Measurements from ENCODE around the gene VAV3.

Gene VAV3

DNA sequence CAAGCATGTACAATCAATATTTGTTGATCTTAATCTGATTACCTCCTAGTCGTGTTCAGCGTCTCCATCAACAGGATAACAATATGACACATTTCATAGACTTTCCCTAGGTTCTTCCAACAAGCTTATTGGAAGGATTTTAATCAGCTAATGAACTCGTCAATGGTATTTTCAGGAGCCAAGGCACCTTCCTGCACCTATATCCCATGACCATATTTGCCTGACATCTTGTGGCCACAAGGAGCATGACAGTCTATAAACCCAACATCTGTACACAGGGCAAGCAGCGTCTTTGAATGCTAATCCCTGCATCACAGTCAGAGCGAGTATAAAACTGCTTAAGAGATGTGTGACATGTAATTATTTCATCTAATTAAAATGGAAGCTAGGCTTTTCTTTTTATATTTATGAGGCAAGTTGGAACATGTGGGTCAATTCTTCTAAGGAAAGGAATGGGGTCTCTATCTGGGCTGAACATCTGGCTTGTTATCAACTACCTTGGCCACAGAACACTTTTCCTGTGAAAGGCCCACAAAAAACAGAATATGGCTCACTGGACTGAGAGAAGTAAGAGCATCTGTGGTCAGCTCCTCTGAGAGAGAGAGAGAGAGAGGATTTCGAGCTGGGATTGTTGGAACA lies 435.4 kb downstream of the VAV3 start:
- TF ChIP-seq, protein P1, sequence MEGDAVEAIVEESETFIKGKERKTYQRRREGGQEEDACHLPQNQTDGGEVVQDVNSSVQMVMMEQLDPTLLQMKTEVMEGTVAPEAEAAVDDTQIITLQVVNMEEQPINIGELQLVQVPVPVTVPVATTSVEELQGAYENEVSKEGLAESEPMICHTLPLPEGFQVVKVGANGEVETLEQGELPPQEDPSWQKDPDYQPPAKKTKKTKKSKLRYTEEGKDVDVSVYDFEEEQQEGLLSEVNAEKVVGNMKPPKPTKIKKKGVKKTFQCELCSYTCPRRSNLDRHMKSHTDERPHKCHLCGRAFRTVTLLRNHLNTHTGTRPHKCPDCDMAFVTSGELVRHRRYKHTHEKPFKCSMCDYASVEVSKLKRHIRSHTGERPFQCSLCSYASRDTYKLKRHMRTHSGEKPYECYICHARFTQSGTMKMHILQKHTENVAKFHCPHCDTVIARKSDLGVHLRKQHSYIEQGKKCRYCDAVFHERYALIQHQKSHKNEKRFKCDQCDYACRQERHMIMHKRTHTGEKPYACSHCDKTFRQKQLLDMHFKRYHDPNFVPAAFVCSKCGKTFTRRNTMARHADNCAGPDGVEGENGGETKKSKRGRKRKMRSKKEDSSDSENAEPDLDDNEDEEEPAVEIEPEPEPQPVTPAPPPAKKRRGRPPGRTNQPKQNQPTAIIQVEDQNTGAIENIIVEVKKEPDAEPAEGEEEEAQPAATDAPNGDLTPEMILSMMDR (IDR thresholded peaks at IDR 0.05; ENCODE audit: low read length, missing control alignments): peak; percentile 74
- peak; percentile 51 for DNase-seq (ENCODE audit: low read depth)
- no peak overlapping the region for H3K4me3 ChIP-seq (replicated peaks; ENCODE audit: low read depth, low read length)

DNA sequence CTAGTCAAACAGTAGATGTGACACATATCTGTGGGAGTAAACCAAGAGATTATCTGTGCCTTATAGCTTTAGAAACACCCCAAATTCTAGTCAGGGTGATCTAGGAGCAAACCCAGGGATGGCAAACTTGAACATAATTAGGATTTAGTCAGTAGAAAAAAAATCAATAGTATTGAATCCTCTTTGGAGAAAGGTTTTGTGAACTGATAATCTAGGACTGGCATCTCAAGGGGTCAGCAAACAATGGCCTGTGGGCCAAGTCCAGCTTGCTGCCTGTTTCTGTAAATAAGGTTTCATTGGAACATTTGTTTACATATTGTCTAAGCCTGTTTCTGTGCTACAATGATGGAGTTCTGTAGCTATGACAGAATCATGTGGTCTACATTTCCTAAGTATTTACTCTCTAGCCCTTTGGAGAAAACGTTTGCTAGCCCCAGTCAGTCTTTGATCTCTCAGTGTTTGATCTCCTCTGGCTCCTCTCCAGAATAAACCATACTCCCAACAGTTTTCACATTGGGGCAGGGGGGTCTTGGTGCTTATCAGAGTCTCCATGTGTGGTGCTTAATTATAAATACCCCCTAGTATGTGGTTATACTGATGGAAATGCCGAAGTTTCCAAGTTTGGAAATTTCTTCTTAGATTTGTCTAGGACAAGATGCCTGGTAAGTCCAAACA lies 438.3 kb downstream of the VAV3 start:
- DNase-seq (ENCODE audit: low read depth): no peak
- TF ChIP-seq, protein P1 (IDR thresholded peaks at IDR 0.05; ENCODE audit: low read length, missing control alignments): no peak
- no peak overlapping the region for H3K4me3 ChIP-seq (replicated peaks; ENCODE audit: low read depth, low read length)

DNA sequence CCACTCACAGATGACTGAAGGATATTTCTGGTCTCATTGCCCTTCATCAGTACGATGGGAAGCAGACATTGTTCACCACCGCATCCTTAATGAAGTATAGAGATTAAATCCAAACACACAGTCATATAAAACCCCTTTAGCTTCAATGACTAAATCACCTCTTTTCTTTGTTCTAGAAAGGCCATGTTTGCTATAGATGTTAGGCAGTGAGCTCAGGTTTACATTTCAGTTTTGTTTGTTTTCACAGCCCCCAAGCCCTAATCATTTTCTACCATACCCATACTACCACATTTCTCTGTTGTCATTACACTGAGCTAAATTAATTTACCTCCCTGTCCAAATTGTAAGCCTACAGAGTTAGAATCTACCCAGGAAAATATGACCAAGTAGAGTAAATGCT lies 439.0 kb downstream of the VAV3 start:
- H3K4me3 ChIP-seq (replicated peaks; ENCODE audit: low read depth, low read length): no peak overlapping the region
- no peak for DNase-seq (ENCODE audit: low read depth)
- TF ChIP-seq, protein P1 (IDR thresholded peaks at IDR 0.05; ENCODE audit: low read length, missing control alignments): no peak

DNA sequence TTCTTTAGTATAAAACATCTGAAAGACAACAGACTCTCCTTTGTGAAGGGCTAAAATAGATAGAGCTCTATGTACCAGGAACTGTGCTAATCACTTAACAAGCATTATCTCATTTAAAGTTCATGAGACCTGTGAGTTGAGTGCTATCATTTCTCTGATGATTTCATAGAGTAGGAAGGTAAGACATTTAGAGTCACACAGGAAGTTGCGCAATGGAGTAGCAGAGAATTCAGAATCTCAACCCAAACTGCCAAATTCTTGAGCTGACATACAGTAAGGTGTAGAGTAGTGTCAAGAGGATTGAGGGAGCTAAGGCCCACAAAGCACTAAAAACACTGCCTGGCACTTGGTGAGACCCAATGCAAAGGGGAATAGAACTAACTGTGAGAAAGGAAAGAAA lies 439.8 kb downstream of the VAV3 start:
- H3K4me3 ChIP-seq (replicated peaks; ENCODE audit: low read depth, low read length): no peak overlapping the region
- TF ChIP-seq, protein P1 (IDR thresholded peaks at IDR 0.05; ENCODE audit: low read length, missing control alignments): no peak
- no peak for DNase-seq (ENCODE audit: low read depth)

DNA sequence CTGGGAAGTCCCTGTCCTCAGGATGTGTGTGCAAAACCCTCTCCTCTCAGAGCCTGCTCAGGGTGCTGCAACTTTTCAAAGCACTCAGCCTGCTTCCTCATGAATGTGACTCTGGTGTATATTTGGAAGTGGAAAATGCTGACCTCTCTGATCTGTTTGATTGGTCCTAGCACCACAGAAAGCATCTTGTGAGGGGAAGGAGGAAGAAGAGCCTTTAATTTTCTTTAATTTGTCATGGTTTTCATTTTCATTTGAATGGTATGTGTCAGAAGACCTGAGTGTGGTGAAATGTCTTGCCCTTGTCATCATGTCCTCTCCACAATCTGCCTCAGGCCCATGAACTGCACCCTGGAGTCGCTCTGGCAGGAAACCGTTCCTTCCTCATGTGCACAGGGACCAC lies 440.7 kb downstream of the VAV3 start:
- TF ChIP-seq, protein P1 (IDR thresholded peaks at IDR 0.05; ENCODE audit: low read length, missing control alignments): no peak
- DNase-seq (ENCODE audit: low read depth): no peak
- H3K4me3 ChIP-seq (replicated peaks; ENCODE audit: low read depth, low read length): no peak overlapping the region

DNA sequence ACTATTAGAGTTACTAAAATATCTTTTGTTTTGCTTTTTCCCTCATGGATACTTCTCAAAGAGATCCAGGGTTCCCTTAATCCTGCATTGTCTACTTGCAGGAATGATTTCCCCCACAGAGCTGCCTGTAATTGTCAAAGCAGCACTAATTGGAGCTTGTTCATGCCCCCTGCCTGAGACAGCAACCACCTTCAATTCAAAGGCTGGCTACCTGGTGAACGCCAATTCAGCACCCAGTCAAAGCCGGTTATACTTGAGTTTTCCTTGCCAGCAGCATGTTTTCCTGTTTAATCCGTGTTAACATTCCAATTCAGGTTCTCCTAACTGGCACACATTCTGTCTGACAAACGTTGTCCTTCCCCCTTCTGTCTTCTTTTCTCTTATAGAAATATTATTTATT lies 441.2 kb downstream of the VAV3 start:
- no peak overlapping the region for H3K4me3 ChIP-seq (replicated peaks; ENCODE audit: low read depth, low read length)
- DNase-seq (ENCODE audit: low read depth): no peak
- TF ChIP-seq, protein P1 (IDR thresholded peaks at IDR 0.05; ENCODE audit: low read length, missing control alignments): no peak

DNA sequence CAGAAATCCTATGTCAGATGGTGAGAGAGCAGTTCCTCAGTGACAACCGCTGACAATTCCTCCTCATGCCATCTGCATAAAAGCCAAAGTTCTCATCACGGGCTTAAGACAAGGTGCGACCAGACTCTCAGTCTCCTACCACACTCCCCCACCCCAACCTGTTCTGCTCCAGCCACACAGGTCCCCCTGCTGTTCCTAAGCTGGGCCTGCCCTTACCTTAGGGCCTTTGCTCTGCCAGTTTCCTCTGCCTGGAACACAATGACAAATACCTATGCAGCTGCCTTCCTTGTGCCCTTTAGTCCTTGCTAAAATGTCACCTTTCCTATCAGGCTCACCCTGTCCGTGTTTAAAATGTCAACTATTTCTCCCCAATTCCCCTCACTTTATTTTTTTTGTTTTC lies 441.9 kb downstream of the VAV3 start:
- TF ChIP-seq, protein P1 (IDR thresholded peaks at IDR 0.05; ENCODE audit: low read length, missing control alignments): no peak
- DNase-seq (ENCODE audit: low read depth): no peak
- no peak overlapping the region for H3K4me3 ChIP-seq (replicated peaks; ENCODE audit: low read depth, low read length)
